Measurements from ENCODE around the gene CIB4.

The CIB4 gene

GRCh38 chr2:26561918-26562810, 79.0 kb downstream of the CIB4 start:
- peak; percentile 59 for DNase-seq (ENCODE audit: low spot score)
- H3K27ac ChIP-seq, result no peak overlapping the region
- TF ChIP-seq CTCF (conservative IDR thresholded peaks at IDR 0.05; ENCODE audit: low read depth), result peak; percentile 30; the same call in 1 of the 2 replicates
- ChIA-PET POLR2A (ENCODE audit: low non-redundant PET) (no interaction called here), CTCF (interaction anchor here (0.6 to 1.1 kb wide), 3 partner anchors 11 to 221 kb away, joined by 3 to 4 read pairs (median 3); no protein-coding TSS in a partner anchor)

GRCh38 chr2:26561376-26561775, 79.8 kb downstream of the CIB4 start:
- POLR2A ChIA-PET (ENCODE audit: low non-redundant PET), result no interaction called here
- no peak for DNase-seq (ENCODE audit: low spot score)
- TF ChIP-seq CTCF (conservative IDR thresholded peaks at IDR 0.05; ENCODE audit: low read depth), result no peak
- H3K27ac ChIP-seq, result no peak overlapping the region
- CTCF ChIA-PET, result no interaction called here

GRCh38 chr2:26560892-26561291, 80.3 kb downstream of the CIB4 start:
- DNase-seq (ENCODE audit: low spot score), result no peak
- POLR2A ChIA-PET (ENCODE audit: low non-redundant PET), result no interaction called here
- TF ChIP-seq CTCF (conservative IDR thresholded peaks at IDR 0.05; ENCODE audit: low read depth), result no peak
- no peak overlapping the region for H3K27ac ChIP-seq
- CTCF ChIA-PET, result no interaction called here

GRCh38 chr2:26559556-26559955, 81.6 kb downstream of the CIB4 start:
- ChIA-PET POLR2A (ENCODE audit: low non-redundant PET) (no interaction called here), CTCF (interaction anchor here (0.7 to 1.0 kb wide), 2 partner anchors 18 to 97 kb away, joined by 4 read pairs; no protein-coding TSS in a partner anchor)
- H3K27ac ChIP-seq, result no peak overlapping the region
- DNase-seq (ENCODE audit: low spot score), result no peak
- TF ChIP-seq CTCF (conservative IDR thresholded peaks at IDR 0.05; ENCODE audit: low read depth), result no peak

- ChIA-PET POLR2A (ENCODE audit: low non-redundant PET) (no interaction called here), CTCF (no interaction called here)
- no peak for TF ChIP-seq CTCF (conservative IDR thresholded peaks at IDR 0.05; ENCODE audit: low read depth)
- no peak overlapping the region for H3K27ac ChIP-seq
- no peak for DNase-seq (ENCODE audit: low spot score)
Measured at GRCh38 chr2:26559044-26559405, 82.1 kb downstream of the CIB4 start.

- ChIA-PET CTCF (interaction anchor here (0.5 to 0.8 kb wide), 2 partner anchors 19 to 161 kb away, joined by 3 to 6 read pairs; no protein-coding TSS in a partner anchor), POLR2A (ENCODE audit: low non-redundant PET) (interaction anchor here (0.5 kb wide), 1 partner anchor 224 kb away, joined by 3 read pairs; no protein-coding TSS in a partner anchor)
- TF ChIP-seq CTCF (conservative IDR thresholded peaks at IDR 0.05; ENCODE audit: low read depth), result no peak
- DNase-seq (ENCODE audit: low spot score), result no peak
- H3K27ac ChIP-seq, result no peak overlapping the region
Measured at GRCh38 chr2:26558271-26559043, 82.7 kb downstream of the CIB4 start.
